NB4 (cell line): ENCODE data around the gene UBE2A.

ENCODE experiments used
- CTCF ChIP-seq: IDR thresholded peaks from one replicate; pipeline ENCODE4 v1.5.1; 2012; ENCODE audit warnings: low read depth, low read length
- MAX ChIP-seq: IDR thresholded peaks from 2 replicates; pipeline ENCODE4 v1.6.1; 2011; ENCODE audit warnings: low read depth, low read length
- MYC ChIP-seq: IDR thresholded peaks from 2 replicates; pipeline ENCODE4 v1.6.1; 2011; ENCODE audit warnings: low read depth, low read length
- POLR2A ChIP-seq: IDR thresholded peaks from 2 replicates; pipeline ENCODE4 v1.6.1; 2011; ENCODE audit warnings: mild to moderate bottlenecking; ENCODE audit not compliant: insufficient read length; ENCODE audit errors: extremely low read depth

GRCh38 chrX:119589810-119590209, 15.4 kb downstream of the UBE2A start:
- TF ChIP-seq CTCF (no peak), MYC (no peak), MAX (no peak), POLR2A (no peak)
